ENCODE measurements around the gene PARVA. TPM values are rescaled to one million over a fixed set of nuclear protein-coding genes. Genes with fewer than 3 reads are reported as not detected.
"Not testable (repeated sequence)": the region's sequence is repeated elsewhere in the genome, so short reads cannot be mapped to it uniquely, and the experiment has no call there.

PARVA gene
- total and polyA plus RNA-seq, 4 donors: 3.1 to 11.7 (median 11.2) TPM

DNA sequence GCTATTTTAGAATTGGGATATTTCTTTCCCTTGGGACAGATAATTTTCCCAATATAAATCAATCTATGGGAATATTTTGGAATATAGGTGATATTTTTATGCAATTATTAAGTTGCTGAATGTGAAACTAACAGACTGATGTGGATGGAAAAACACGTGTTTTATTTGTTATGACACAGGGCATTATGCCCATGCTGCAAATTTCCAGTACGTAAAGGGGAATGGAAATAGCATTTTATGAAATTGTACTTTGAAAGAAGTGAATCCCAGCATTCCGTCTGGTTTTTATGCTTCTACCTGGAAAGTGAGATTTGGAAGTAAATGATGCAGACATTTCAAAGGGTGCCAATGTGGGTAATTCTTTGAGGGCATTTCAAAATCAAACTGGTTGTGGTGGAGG, 142.7 kb downstream of the PARVA start:
- H3K9ac ChIP-seq (ENCODE audit: low read depth in 1 of 2, low read length in 2 of 2): no peak overlapping the region
- DNase-seq (ENCODE audit: low spot score): no peak
- H3K27ac ChIP-seq (ENCODE audit: low read depth in 1 of 2, low read length in 2 of 2): no peak overlapping the region
- TF ChIP-seq MAX (IDR thresholded peaks at IDR 0.05) (no peak), YY1 (IDR thresholded peaks at IDR 0.05) (no peak), GABPA (IDR thresholded peaks at IDR 0.05 in 1 of 2, conservative IDR thresholded peaks at IDR 0.05 in 1 of 2) (no peak)
- no peaks in the 10 kb centered on the region for H3K4me1 ChIP-seq (ENCODE audit: control insufficient read depth in 4 of 4, insufficient read depth in 4 of 4, low read length in 3 of 4)
- H3K4me3 ChIP-seq (ENCODE audit: low read depth in 1 of 3, low read length in 3 of 3): no peak overlapping the region
- no peaks in the 10 kb centered on the region for H3K9me3 ChIP-seq (ENCODE audit: control insufficient read depth in 4 of 4, low read length in 3 of 4)
- WGBS: 91% methylated on average over 3 of the region's 3 CpGs
- peaks cover 0 to 5% (median 1%) of the 10 kb centered on the region in 4 donors for H3K36me3 ChIP-seq (ENCODE audit: control insufficient read depth in 4 of 4, insufficient read depth in 3 of 4, low read depth in 1 of 4, low read length in 3 of 4)
- H3K27me3 ChIP-seq (ENCODE audit: control insufficient read depth in 4 of 4, insufficient read depth in 4 of 4, low read length in 3 of 4): no peaks in the 10 kb centered on the region

GRCh38 chr11:12520576-12520975, 143.2 kb downstream of the PARVA start:
- not testable (repeated sequence) for H3K4me1 ChIP-seq (ENCODE audit: control insufficient read depth in 4 of 4, insufficient read depth in 4 of 4, low read length in 3 of 4); DNase-seq (ENCODE audit: low spot score); H3K27ac ChIP-seq (ENCODE audit: low read depth in 1 of 2, low read length in 2 of 2); H3K9ac ChIP-seq (ENCODE audit: low read depth in 1 of 2, low read length in 2 of 2); H3K4me3 ChIP-seq (ENCODE audit: low read depth in 1 of 3, low read length in 3 of 3); H3K27me3 ChIP-seq (ENCODE audit: control insufficient read depth in 4 of 4, insufficient read depth in 4 of 4, low read length in 3 of 4); H3K9me3 ChIP-seq (ENCODE audit: control insufficient read depth in 4 of 4, low read length in 3 of 4); H3K36me3 ChIP-seq (ENCODE audit: control insufficient read depth in 4 of 4, insufficient read depth in 3 of 4, low read depth in 1 of 4, low read length in 3 of 4)
- WGBS: 92% methylated on average over 6 of the region's 6 CpGs

DNA sequence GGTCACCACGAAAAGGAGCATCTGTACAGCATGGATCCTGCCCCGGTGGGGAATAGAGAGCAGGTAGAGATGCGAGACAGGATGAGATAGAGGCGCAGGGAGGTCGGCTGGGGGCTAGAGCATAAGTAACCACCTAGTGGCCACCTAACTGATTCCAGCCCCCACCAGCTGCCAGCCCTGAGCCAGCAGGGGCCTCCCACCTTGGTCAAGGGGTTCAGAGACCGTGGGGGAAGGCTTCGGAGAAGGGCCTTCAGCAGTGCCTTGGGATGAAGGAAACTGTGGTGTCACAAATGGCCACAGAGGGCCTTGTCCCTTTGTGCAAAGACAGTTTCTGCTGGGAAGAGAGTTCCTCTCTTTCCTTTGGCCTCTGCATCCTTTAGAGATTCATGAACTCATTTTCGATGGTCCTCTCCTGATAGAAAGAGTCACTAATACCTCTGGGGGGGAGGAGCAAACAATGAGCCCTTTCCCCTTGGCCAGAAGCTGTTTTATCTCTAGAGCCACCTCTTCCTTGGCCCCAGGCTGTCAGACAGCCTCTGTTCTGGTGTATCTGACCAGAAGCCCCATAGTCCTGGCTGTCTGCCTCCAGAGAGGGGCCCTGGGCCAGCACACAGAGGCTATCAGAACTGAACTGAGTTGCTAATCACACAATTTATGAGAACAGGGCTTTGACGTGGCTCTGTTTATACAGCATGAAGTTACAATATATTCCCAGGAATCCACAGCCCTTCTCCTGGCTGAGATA, 146.0 kb downstream of the PARVA start:
- no peak for TF ChIP-seq MAX (IDR thresholded peaks at IDR 0.05)
- TF ChIP-seq FOXA1 (IDR thresholded peaks at IDR 0.05): no peak
- no peak for TF ChIP-seq CTCF (IDR thresholded peaks at IDR 0.05; ENCODE audit: low read depth, low read length, missing input control)
- no peak for TF ChIP-seq RAD21 (IDR thresholded peaks at IDR 0.05)
- TF ChIP-seq HNF4A (conservative IDR thresholded peaks at IDR 0.05): no peak
- no peak for TF ChIP-seq GABPA (IDR thresholded peaks at IDR 0.05 in 1 of 2, conservative IDR thresholded peaks at IDR 0.05 in 1 of 2)
- TF ChIP-seq FOXA2 (IDR thresholded peaks at IDR 0.05): no peak
- TF ChIP-seq REST (IDR thresholded peaks at IDR 0.05): no peak
- no peak for TF ChIP-seq SP1 (IDR thresholded peaks at IDR 0.05)
- TF ChIP-seq TAF1 (conservative IDR thresholded peaks at IDR 0.05): no peak
- Histone ChIP-seq H3K4me3 (ENCODE audit: low read depth in 1 of 3, low read length in 3 of 3) (no peak overlapping the region), H3K36me3 (ENCODE audit: control insufficient read depth in 4 of 4, insufficient read depth in 3 of 4, low read depth in 1 of 4, low read length in 3 of 4) (peaks cover 0 to 7% (median 0%) of the 10 kb centered on the region in 4 donors), H3K27me3 (ENCODE audit: control insufficient read depth in 4 of 4, insufficient read depth in 4 of 4, low read length in 3 of 4) (no peaks in the 10 kb centered on the region), H3K9ac (ENCODE audit: low read depth in 1 of 2, low read length in 2 of 2) (no peak overlapping the region), H3K4me1 (ENCODE audit: control insufficient read depth in 4 of 4, insufficient read depth in 4 of 4, low read length in 3 of 4) (no peaks in the 10 kb centered on the region), H3K27ac (ENCODE audit: low read depth in 1 of 2, low read length in 2 of 2) (no peak overlapping the region), H3K9me3 (ENCODE audit: control insufficient read depth in 4 of 4, low read length in 3 of 4) (no peaks in the 10 kb centered on the region)
- no peak for DNase-seq (ENCODE audit: low spot score)
- WGBS: 91% methylated on average over 9 of the region's 9 CpGs

Data from liver (tissue), 9 donors.